CD4-positive, alpha-beta T cell treated with Interleukin-12 subunit alpha and Interleukin-12 subunit beta, for 1 hour (primary cell): Measurements from ENCODE around the gene HCFC1R1.

ENCODE experiments used
- DNase-seq: peaks from one replicate; pipeline ENCODE4 v3.0.0-alpha.2; 2020

The HCFC1R1 gene

DNA sequence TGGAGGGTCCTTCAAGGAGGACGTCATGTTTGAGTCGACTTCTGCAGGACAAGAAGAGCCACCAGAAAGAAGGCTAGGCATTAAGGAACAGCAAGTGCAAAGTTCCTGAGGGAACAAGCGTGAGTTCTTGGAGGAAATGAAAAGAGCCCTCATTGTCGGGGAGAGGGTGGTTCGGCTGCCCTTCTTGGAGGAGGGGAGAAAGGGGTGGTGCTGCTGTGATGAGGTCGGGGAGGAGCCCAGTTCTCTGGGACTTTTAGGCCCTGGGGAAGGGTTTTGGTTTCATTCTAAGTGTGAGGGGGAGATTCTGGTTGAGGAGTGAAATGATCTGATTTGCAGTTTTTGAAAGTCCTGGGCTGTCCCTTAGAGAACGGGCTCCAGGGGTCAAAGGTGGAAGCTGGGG lies 8.9 kb upstream of the HCFC1R1 start:
- no peak for DNase-seq

DNA sequence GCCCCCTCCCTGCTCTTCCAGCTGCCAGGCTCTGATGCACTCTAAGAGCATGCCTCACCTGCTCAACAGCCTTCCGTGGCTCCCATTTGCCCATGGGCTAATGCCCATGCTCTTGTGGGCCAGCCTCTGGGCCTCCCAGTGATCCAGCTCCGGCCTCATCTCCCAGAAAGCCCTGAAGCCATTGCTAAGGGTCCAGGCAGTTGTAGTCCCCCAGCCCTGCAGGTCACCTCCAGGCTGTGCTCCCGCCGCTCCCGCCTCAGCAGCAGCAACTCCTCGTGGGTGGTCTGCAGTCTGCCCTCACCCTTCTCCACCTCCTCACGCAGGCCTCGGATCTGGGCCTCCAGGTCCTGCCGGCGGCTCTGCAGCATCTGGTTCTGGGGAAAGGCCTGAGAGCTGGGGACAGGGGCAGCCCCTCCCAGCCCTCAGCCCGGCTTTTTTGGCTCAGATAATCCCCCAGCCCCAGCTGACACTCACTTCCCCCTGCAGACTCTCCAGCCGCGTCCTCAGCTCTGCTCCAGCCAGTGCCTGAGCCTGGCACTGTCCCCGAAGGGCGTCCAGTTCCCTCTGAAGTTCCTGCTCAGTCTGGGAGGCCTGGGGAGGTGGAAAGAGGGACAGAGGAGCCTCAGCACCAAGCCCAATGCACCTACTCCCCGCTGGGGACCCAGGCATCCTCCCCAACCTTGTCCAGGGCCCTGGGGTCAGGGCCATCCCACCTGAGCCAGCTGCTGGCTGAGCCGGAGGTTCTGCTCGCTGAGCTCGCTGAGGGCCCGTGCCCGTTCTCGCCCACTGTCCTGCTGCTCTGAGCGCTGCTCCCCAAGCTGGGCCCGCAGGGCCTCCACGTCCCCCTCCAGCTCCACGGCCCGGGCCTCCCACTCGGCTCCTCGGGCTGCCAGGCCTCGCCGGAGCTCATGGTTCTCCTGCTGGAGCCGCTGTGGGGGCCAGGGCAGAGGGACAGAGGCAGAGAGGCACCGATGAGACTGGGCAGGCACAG lies 6.8 kb upstream of the HCFC1R1 start:
- no peak for DNase-seq

DNA sequence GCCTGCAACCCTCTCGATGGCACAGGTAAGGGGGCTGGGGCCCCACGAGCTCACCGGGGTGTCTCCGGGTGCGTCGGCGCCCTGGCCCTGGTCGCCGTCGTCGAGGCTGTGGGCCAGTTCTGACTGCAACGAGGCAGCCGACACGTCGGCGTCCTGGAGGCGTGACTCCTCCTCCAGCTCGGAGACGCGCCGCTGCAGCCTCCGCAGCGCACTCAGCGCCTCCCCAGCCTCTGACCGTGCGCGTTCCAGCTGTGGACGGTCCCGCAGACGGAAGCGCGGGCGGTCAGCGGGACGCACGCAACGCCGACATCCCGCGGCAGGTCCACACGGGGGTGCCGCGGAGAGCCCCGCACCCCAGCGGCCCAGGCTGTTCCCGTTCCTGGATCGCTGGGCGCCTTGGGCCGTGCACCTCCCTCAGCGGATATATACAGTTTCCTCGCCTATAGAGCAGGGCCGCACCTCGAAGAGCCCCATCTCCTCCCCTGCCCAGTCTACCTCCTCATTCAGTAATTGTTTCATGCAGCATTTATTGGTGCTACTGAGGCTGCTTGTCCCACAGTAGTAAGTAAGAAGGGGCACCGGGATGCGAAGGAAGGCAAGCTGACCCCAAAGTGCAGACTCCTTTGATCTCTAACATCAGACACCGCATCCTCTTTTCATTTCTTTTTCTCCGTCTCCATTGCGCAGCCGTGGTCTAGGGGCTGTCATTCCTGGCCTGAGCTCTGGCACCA lies 5.9 kb upstream of the HCFC1R1 start:
- peak; percentile 47 for DNase-seq

DNA sequence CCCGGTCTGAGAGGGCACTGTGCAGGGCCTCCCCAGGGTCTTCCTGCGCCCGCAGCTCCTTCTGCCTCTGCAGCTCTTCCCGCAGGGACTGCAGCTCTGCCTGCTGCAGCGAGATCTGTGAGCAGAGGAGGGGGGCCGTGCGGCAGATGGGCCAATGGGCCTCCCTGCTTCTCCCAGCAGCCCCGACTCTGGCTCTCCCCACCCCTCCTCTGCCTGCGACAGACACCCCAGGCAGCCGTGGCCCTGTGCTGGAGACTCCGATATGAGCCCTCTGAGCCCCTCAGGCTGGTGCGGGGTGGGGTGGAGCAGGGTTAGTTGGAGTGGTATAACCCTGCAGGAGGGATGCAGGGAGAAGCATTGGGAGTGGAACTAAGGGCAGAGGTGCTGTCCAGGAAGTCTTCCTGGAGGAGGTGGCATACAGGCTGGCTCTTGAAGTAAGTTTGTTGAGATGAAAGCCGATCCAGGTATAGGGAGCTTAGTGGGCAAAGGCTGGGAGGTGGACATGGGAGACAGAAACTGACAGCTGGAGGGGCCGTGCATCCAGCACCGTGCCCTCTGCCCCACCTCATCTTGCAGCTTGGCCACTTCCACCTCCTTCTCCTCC lies 5.1 kb upstream of the HCFC1R1 start:
- DNase-seq: no peak

DNA sequence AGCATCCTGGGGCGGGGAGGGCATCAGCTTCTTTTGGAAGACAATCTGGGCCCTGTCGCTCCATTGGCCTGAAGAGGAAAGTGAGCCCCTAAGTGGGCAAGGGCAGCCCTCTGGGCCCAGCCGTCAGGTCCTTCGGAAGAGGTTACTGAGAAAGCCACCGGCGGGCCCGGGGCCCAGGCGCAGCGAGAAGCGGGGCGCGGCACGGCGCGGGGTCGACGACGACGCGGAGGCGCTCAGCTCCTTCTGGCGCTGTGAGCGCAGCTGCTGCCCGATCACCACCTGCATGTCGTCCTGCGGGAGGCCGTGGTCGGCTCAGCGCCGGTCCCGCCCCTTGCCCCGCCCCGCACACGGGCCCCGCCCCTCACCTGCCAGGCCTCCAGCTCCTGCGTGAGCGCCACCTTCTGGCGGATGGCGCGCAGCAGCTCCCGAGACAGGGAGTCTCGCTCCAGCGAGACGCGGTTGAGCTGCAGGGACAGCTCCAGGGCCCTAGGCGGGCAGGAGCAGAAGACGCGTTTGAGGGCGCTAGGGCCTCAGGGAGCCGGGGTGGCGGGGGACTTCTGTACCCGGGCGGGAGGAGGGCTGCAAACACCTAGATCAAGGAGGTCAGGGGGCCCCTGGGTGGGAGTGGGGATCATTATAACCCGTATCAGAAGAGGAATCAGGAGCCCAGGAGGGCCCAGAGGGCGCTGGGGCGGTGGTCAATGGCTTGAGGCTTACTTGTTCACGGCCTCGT lies 4.4 kb upstream of the HCFC1R1 start:
- DNase-seq: peak; percentile 91

DNA sequence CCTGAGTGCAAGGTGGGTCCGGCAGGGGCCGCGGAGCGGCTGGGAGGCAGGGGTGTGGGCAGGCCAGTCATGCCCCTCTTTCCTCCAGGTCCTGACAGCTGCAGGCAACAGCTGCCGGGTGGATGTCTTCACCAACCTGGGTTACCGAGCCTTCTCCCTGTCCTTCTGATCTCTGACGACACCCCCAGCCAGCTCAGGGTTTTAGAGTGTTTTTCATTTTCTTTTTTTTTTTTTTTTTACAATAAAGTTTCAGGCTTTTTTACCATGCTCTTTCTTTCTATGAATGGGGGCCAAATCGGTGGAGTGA lies 3.7 kb upstream of the HCFC1R1 start:
- no peak for DNase-seq

DNA sequence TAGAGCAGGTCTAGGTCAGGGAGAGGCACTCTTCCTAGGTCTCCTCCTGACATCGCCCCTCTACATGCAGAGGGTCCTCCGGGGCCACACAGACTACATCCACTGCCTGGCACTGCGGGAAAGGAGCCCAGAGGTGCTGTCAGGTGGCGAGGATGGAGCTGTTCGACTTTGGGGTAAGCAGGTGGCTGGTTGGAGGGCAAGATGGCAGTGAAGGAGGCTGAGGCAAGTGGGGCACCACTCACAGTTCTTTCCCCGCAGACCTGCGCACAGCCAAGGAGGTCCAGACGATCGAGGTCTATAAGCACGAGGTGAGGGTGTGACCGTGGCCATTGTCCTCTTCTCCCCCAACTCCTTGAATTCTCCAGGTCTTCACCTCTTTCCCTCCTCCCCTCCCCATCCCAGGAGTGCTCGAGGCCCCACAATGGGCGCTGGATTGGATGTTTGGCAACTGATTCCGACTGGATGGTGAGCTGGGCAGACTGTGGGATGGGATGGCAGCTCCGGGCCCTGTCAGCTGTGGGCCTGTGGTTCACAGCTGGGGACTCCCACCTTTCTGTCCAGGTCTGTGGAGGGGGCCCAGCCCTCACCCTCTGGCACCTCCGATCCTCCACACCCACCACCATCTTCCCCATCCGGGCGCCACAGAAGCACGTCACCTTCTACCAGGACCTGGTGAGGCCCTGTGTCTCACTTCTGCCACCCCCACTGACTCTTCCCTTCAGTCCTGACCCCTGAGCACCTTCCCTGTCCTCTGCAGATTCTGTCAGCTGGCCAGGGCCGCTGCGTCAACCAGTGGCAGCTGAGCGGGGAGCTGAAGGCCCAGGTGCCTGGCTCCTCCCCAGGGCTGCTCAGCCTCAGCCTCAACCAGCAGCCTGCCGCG lies 3.1 kb upstream of the HCFC1R1 start:
- DNase-seq: no peak

DNA sequence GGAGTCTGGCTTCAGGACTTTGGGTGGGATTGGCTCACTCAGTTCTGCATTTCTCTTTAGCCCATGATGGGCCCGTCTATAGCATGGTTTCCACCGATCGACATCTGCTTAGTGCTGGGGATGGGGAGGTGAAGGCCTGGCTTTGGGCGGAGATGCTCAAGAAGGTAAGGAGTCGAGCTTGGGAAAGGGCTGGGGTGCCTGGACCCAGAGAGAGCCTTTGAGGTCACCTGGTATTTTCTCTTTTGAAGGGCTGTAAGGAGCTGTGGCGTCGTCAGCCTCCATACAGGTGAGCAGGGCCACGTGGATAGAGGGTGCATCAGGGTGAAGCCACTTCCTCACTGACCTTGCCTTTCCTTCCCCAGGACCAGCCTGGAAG lies 2.2 kb upstream of the HCFC1R1 start:
- DNase-seq: no peak

DNA sequence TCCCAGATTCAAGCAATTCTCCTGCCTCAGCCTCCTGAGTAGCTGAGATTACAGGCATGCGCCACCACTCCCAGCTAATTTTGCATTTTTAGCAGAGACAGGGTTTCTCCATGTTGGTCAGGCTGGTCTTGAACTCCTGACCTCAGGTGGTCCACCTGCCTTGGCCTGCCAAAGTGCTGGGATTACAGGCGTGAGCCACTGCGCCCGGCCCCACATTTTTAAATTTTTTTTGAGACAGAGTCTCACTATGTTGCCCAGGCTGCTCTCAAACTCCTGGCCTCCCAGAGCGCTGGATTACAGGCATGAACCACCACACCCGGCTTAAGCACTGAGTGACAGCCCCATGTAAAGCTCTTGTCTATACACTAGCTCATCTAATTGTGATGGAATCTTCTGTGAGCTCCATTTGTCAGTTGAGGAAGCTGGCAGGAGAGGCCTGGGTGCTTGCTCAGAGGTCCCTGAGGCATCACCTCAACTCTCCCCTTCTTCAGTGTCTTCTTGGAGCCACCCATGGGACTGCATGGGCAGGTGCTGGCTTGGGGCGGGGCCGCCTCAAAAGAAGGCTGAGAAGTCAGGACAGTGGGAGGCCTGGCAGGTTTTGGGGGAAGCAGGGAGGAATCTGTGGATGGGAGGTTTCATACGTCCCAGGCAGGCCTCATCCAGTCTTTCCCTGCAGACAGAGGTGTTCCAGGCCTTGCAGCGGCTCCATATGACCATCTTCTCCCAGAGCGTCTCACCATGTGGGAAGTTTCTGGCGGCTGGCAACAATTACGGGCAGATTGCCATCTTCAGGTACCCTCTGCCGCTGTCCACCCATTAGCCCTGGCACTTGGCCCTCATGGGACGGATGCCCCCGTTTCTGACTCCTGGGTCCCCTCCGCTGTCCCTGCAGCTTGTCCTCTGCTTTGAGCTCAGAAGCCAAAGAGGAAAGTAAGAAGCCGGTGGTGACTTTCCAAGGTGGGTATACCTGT lies 1.6 kb upstream of the HCFC1R1 start:
- no peak for DNase-seq

DNA sequence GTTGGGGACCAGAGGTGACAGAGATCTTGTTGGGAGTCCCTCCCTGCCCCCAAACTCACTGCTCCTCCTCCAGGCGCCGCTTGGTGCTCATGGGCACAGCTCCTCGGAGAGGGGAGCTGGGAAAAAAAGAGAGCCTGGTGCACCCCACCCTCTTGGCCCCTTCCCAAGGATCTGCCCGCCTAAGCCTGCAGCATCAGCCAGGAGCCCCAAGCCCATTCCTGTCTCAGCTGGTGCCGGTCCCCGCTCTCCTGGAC lies 400 bp downstream of the HCFC1R1 start:
- no peak for DNase-seq

DNA sequence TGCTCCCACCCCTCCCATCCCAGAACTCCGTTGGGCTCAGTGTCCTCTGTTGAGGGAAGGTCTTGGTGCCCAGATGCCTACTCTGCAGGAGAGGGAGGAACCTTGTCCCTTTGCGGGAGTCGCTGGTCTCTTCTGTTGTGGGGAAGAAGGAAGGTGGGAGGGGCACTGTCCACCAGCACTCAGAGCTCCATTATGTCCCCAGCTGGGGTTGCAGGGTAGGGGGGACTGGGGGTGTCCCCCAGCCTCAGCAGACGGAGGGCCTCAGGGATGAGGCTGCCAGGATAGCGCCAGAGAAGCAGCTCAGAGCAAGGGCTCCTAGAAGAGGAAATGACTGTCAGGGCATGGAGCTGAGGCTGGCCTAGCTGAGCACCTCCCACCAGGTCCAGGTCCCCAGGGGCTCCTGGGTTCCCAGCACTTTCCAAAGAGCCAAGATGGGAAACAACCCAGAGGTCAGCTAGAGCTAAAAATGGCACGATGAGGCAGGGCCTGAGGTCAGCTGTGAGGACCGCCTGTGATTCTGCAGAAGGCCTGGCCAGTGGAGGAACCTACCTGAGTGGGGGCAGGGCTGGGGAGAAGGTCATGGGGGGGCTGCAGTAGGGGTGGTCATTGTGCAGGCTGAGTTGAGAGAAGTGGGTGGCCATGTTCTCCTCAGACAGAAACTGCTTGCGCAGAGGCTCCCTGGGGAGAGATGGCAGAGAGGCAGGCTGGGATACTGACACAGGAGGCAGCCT lies 893 bp downstream of the HCFC1R1 start:
- DNase-seq: no peak

DNA sequence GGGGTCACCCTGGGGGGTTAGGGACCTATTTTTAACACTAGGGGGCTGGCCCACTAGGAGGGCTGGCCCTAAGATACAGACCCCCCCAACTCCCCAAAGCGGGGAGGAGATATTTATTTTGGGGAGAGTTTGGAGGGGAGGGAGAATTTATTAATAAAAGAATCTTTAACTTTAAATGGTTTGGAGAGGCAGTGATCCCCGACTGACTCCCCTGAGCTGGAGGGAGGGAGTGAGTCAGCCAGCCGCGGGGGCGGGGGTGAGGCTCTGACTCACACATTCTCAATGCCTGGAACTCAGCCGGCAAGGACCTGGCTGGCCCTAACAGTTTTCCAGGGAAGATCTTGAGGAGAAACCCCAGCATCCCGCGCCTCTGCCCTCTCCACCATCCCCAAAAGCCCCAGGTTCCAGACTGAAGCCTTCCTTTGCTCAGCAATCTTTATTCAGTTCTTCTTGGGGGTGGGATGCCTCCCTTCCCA lies 1.5 kb downstream of the HCFC1R1 start:
- peak; percentile 71 for DNase-seq

DNA sequence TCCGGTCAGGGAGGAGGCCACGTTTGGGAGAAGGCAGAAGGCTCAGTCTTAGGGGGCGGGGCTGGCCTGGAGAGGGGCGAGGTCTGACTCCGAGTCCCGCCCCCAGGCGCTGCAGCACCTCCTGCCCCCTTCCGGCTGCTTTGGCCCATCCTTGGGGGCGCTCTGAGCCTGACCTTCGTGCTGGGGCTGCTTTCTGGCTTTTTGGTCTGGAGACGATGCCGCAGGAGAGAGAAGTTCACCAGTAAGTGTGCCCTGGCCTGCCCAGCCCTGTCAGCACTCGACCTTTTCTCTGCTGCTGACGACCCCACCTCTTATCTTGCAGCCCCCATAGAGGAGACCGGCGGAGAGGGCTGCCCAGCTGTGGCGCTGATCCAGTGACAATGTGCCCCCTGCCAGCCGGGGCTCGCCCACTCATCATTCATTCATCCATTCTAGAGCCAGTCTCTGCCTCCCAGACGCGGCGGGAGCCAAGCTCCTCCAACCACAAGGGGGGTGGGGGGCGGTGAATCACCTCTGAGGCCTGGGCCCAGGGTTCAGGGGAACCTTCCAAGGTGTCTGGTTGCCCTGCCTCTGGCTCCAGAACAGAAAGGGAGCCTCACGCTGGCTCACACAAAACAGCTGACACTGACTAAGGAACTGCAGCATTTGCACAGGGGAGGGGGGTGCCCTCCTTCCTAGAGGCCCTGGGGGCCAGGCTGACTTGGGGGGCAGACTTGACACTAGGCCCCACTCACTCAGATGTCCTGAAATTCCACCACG lies 2.1 kb downstream of the HCFC1R1 start:
- peak; percentile 66 for DNase-seq

DNA sequence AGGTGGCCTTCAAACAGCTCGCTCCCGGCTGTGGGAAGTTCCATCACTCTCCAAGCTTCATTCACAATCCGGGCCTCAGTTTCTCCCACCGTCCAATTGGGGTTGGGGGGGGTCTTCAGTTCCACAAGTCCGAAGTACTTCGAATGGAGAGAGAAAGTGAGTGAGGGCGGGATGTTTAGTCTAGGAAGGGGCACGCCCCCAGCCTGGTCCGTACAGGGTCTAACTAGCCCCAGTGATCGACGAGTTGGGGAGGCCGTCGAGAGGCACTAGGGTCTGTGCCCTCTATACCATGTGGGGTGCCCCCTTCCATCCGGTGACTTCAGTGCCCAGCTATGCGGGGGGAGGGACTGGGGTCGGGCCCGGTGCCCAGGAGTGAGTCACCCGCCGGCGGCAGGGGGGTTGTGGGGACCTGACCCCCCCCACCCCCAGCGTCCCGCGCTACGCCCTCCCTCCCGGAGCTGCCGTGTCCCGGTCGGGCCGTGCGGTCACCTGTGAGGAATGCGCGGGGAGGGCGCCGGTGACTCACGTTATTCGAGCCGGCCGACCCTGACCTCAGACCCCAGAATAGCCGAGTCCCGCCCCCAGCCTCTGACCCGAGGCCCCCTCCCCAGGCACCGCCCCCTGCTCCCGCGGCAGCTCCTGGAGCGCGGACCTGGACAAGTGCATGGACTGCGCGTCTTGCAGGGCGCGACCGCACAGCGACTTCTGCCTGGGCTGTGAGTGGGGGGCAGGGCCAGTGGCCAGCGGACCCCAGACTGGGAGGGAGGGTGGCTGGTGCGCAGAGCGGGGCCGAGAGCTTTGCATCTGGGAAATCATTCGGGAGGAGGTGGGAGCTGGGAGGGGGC lies 2.9 kb downstream of the HCFC1R1 start:
- peak; percentile 74 for DNase-seq

DNA sequence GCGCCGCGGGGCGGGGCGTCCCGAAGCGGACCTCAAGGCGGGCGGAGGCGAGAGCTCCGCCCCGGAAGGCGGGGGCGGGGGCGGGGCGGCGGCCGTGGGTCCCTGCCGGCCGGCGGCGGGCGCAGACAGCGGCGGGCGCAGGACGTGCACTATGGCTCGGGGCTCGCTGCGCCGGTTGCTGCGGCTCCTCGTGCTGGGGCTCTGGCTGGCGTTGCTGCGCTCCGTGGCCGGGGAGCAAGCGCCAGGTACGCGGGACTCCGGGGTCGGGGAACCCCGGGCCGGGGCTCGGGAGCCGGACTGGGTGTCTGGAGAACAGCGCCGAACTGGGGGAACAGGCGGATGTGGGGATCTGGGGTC lies 3.5 kb downstream of the HCFC1R1 start, which contains the start of gene TNFRSF12A:
Gene TNFRSF12A, plus strand, starts transcription at position 122 of the 357 bp plus-strand sequence. Its CDS starts 30 bp downstream, at position 152.
- DNase-seq: peak; percentile 79

DNA sequence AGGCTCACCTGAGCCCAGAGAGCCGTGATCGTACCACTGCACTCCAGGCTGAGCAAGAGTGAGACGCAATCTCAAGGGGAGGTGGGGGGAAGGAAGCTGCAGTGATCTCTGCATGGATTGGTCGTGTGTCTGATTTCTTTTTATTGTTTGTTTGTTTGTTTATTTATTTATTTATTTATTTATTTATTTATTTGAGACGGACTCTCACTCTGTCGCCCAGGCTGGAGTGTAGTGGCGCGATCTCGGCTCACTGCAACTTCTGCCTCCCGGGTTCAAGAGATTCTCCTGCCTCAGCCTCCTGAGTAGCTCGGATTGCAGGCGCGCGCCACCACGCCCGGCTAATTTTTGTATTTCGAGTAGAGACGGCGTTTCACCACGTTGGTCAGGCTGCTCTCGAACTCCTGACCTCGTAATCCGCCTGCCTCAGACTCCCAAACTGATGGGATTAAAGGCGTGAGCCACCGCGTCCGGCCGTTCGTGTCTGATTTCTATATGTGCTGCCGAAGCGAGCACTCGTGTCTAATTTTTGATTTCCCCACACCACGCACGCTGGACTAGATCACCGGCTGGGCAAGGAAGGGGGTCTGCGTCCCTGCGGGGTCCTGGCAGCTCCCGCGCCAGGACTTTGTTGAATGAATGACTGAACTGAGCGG lies 4.0 kb downstream of the HCFC1R1 start:
- no peak for DNase-seq

DNA sequence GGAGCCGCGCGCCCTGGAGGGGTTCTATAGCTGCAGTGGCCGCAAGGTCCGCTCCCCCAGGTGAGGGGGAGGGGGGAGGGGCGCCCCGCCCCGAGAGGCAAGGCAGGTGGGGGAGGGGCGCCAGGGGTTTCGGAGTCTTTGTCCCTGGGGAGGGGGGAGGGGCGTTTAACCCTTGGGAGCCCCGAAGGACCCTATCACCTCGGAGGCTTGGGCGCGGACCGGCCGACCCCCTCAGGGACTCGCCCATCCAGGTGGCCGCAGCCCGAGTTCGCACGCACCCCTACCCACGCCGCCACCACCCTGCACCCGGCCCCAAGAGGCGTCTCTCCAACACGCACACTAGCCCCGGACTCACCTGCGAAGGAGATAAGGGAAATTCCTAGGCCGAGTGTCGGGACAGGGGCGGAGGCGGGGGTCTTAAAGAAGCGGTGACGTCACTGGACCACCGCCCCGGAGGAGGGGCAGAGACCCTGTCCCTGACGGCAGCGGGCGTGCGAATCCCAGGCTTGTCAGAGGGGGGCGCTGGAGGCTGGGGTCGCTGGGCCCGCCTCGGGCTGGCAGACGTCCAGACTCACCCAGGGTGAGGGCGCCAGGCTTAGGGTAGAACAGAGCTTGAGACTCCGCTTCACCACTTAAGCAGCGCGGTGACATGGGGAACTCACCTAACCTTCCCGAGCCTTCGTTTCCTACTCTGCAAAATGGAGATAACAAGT lies 5.8 kb downstream of the HCFC1R1 start, which contains the start of gene CLDN6:
Gene CLDN6, minus strand, starts transcription at position 390 of the 713 bp plus-strand sequence. CDS start 2,162 bp downstream, outside the sequence.
- no peak for DNase-seq
